NCI-H2029 (cell line): Measurements from ENCODE around the gene ITIH5.

ENCODE experiments used
- DNase-seq: peaks from one replicate; lab custom pipeline; 2025; lab: John Stamatoyannopoulos, UW

Gene ITIH5

GRCh38 chr10:7518693-7519092 is 148.1 kb downstream of the ITIH5 start:
- DNase-seq, result no peak

- no peak for DNase-seq
Measured at GRCh38 chr10:7515439-7515838, 151.3 kb downstream of the ITIH5 start.

- no peak for DNase-seq
Measured at GRCh38 chr10:7513936-7514335, 152.8 kb downstream of the ITIH5 start.

- DNase-seq, result no peak
Measured at GRCh38 chr10:7513455-7513854, 153.3 kb downstream of the ITIH5 start.

GRCh38 chr10:7512487-7512886 is 154.3 kb downstream of the ITIH5 start:
- DNase-seq, result no peak

- DNase-seq, result no peak
Measured at GRCh38 chr10:7511612-7512011, 155.2 kb downstream of the ITIH5 start.
